HG03175 (cell line): ENCODE data around the gene HCST.
"Not testable (repeated sequence)": the region's sequence is repeated elsewhere in the genome, so short reads cannot be mapped to it uniquely, and the experiment has no call there.

ENCODE experiments used
- ATAC-seq: cut with Tn5 transposase; IDR thresholded peaks from one replicate; pipeline ENCODE4 v1.9.1; 2021; ENCODE audit warnings: mild to moderate bottlenecking, moderate library complexity; ENCODE audit not compliant: unreplicated experiment

The HCST gene

DNA sequence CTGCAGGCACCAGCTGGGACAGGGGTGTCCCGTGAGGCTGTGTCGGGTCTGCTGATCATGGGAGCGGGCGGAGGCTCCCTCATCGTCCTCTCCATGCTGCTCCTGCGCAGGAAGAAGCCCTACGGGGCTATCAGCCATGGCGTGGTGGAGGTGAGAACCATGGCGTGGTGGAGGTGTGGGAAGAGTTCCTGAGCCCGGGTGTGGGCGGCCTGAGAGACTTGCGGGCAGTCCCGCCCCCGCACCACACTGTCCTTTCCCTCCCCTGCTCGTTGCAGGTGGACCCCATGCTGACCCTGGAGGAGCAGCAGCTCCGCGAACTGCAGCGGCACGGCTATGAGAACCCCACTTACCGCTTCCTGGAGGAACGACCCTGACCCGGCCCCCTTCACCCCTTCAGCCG, 23.3 kb upstream of the HCST start:
- no peak for ATAC-seq

- no peak for ATAC-seq
These were observed 22.5 kb upstream of the HCST start for GRCh38 chr19:35879770-35880317.

DNA sequence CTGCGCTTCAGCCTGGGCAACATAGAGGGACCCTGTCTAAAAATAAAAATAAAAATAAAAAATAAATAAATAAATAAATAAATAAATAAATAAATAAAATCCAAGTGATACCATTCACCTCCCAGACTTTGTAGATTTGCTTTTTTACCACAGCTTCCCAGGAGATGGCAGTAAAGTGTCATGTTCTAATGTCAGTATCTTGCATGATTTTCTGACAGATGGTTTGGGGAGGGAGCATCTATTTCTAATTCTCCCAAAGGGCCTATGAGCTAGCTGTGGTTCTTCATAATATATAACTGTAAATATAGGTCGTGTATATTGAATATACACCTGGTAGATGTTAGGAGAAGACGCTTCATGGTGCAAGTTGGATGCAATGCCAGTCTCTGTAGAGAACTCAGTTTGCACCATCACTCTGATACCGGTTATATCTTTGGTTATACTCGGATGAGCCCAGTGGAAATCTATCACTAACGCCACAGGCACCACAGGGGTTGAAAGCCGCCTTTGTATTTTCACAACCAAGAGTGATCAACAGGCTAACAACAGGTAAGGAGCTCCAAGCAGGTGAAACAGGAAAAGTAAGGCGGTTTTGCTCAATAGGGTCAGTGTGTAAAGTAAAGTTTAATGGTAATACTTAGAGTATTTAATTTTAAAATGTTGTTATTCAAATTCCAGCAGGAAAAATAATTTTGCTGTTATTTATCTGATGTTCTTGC, 20.1 kb upstream of the HCST start:
- ATAC-seq = no peak

DNA sequence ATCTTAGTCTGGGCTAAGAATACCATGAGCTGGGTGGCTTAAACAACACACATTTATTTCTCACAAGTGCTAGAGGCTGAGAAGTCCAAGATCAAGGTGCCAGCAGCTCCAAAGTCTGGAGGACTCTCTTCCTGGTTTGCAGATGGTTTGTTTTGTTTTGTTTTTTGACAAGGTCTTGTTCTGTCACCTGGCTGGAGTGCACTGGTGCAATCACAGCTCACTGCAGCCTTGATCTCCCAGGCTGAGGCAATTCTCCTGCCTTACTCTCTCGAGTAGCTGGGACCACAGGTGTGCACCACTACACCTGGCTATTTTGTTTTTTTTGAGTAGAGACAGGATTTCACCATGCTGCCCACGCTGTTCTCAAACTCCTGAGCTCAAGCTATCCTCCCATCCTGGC, 18.4 kb upstream of the HCST start:
- ATAC-seq = no peak

DNA sequence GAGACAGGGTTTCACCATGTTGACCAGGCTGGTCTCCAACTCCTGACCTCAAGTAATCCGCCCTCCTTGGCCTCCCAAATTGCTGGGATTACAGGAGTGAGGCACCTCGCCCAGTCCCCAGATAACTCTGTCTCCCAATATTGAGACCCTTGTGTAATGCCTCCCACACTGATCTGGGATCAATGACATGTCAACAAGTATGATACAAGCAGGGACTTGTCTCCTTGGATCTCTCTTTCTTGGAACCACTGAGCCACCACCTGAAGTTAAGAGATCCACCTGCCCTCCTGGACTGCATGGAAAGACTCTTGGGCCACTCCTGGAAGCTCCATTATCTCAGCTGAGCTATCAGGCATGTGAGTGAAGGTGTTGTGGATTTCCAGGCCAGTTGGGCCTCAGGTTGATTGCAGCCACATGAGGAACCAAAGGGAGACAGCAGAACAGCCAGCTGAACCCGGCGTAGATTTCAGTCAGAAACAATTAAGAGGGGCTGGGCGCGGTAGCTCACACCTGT, 17.0 kb upstream of the HCST start:
- ATAC-seq = no peak

GRCh38 chr19:35885904-35886303, 16.4 kb upstream of the HCST start:
- ATAC-seq = no peak

- no peak for ATAC-seq
These were observed 15.1 kb upstream of the HCST start for GRCh38 chr19:35887197-35887596.

DNA sequence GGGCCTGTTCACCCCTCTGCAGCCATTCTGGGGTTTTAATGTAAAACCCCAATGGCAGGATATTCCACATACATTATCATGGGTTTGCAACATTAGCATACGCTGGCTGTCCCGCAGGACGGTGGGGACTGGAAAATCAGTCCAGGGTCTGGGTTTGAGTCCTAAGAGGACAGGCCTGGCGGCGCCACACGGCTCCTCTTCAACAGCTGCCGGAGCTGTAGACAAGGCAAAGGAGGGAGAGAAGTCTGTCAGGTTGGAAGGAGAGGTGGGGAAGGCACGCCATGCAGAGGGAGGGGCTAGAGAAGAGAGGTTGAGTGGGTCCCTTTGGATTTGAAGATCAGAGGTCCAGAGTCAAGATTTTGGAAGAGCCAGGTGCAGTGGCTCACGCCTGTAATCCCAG, 13.9 kb upstream of the HCST start:
- no peak for ATAC-seq

DNA sequence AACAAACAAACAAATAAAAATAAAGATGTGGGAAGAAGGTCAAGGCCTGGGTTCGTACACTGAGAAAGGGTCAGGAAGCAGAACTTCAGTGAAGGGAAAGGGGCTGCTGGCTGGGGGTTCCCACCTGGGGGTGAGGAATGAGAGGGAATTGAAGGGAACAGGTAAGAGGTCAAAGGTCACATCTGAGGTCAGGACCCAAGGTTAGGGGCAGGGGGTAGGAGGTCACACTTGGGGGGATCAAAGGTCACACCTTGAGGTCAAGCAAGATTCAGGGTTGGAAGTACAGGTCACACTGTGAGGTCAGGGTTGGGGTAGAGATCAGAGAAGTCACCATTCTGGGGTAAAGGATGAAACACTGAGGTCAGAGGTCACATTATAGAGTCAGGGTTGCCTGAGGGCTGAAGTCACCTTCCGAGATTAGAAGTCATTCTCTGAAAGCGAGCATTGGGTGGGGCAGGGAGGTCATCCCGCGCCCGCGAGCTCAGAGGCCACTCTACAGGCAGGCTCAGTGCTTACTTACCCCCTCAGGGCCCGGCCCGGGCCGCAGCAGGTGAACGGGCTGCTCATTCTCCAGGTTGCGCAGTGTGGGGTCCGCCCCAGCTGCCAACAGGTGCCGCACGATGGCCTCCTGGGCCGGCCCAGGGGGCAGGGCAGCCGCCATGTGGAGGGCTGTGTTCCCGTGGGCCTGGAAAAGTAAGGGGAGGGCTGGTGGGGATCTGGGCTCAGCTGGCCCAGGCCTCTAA, 12.8 kb upstream of the HCST start:
- ATAC-seq = no peak

- no peak for ATAC-seq
These were observed 12.1 kb upstream of the HCST start for GRCh38 chr19:35890113-35890650.

- ATAC-seq = not testable (repeated sequence)
These were observed 10.5 kb upstream of the HCST start for GRCh38 chr19:35891819-35892218.

DNA sequence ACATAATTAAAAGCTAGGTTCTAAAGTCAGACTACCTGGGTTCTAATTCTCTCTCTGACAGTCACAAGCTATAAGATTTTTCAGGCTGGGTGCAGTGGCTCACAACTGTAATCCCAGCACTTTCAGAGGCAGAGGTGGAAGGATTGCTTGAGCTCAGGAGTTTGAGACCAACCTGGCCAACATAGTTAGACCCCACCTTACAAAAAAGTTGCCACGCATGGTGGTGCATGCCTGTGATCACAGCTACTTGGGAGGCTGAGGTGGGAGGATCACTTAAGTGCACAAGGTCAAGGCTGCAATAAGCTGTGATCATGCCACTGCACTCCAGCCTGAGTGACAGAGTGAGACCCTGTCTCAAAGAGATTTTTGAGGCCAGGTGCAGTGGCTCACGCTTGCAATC, 8.0 kb upstream of the HCST start:
- no peak for ATAC-seq

DNA sequence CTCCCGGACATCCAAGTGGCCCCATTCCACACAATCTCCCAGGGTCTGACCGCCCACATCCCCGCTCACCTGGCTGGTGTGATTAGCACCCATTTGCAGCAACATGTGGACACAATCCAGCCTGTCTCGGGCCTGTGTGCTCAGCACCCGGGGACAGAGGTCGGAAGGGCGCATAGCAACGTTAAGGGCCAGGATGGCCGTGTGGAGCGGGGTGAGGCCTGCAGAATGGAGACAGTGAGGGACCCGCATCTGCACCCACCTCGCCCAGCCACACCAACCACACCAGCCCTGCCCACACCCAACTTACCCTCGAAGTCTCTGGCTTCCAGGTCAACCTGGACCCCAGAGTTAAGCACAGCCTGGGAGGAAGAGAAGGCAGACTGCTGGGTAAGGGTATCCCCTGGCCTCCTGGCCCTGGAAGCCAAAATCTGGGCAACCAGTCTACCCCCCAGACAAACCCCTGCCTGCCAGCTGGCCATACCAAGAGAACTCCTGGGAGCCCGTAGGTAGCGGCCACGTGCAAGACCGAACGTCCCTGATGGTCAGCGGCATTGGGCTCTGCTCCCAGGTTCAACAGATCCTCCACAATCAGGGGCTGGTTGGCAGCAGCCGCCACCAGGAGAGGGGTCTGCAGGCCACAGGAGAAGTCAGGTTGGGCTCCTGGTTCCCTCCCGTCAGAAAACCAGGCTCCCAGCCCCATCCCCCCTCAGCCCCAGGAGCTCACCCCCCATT, 6.3 kb upstream of the HCST start:
- no peak for ATAC-seq

DNA sequence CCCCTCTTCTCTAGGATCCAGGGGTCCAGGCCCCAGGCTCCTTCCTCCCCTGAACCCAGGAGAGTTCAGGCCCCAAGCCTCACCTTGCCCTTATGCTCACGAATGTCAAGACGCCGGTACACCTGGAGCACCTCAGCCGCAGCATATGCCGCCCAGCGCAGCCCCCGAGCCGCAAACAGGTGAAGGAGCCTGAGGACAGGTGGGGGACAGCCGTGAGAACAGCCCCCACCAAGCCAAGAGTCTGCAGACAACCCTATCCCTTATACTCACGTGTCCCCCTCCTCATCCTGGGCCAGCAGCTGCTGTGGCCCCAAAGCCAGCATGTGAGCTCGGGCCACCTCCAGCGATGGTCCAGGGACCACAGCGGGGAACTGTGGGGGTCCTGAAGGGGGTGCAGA, 5.7 kb upstream of the HCST start:
- ATAC-seq = no peak

GRCh38 chr19:35897706-35898451, 4.5 kb upstream of the HCST start:
- no peak for ATAC-seq

GRCh38 chr19:35898499-35898809, 3.9 kb upstream of the HCST start:
- no peak for ATAC-seq

GRCh38 chr19:35899547-35900214, 2.6 kb upstream of the HCST start:
- peak; percentile 43 for ATAC-seq

- ATAC-seq = no peak
These were observed 1.2 kb upstream of the HCST start for GRCh38 chr19:35901055-35901644.

DNA sequence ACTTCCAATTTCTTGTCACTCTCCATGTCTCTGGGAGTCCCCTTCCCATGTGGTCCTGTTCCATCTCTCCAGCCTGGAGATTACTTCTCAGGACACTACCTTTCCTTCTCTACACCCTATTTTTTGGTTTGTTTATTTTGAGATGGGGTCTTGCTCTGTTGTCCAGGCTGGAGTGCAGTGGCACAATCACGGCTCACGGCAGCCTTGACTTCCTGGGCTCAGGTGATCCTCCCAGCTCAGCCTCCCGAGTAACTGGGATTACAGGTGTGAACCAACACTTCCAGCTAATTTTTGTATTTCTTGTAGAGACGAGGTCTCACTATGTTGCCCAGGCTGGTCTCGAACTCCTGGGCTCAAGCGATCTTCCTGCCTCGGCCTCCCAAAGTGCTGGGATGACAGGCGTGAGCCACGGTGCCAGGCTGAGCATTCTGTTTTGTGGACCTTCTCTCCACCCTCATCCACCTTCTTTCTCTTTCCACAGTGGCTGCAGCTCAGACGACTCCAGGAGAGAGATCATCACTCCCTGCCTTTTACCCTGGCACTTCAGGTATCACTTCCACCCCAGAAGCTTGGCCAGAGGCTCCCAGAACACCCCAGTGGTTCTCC, 644 bp downstream of the HCST start:
- ATAC-seq = no peak
